Suppressor macrophage (primary cell): ENCODE results near the gene SLC16A8.

ENCODE experiments used
- DNase-seq, 4 experiments: peaks; one replicate each; pipeline ENCODE4 v3.0.0-alpha.2; 2020 to 2022

Gene SLC16A8

DNA sequence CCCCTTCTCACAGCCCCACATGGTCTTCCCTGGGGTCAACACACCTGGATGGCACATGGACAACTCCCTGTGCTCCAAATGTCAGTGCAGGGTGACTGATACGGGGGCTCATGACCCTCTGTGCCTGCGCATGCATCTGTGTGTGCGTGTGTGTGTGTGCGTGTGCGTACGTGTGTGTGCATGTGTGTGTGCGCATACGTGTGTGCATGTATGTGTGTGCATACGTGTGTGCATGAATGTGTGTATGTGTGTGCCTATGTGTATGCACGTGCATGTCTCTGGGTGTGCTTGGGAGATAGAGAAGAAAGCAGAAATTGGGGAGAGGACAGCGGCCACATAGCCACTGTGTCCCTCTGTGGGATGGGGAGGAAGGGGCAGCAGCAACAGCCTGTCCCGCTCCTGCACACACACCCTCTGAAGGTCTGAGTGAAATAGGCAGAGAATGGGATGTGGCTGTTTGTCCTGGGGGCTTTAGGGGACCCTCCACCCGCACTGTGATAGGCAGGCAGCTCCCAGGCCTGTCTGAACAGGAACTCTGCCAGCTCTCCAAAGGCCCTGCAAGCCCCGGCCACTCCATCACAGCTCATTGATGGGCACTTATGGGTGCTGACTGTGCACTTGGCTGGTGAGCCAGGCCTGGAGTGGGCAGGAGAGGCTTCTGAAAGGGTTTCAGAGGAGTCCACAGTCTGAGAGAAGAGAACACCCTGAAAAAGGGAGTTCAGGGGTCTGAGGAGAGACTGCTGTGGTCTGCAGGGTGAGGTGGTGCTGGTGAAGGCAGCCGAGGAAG lies 55.4 kb downstream of the SLC16A8 start:
- DNase-seq = no peak
